K562 (cell line): Measurements from ENCODE around the gene MAPKAPK2. TPM values are rescaled to one million over a fixed set of nuclear protein-coding genes. Genes with fewer than 3 reads are reported as not detected.
A peak's percentile ranks its signal among the peaks of the same experiment; 100 is the strongest.

ENCODE experiments used
- ESRRB ChIP-seq: fragments of 250-450 bp; sonication (Bioruptor Pico); IDR thresholded peaks from 2 replicates; pipeline ENCODE4 v1.5.0; 2020; ENCODE audit warnings: mild to moderate bottlenecking, moderate library complexity, borderline replicate concordance
- FIP1L1 ChIP-seq: fragments of 200-400 bp; formaldehyde crosslinking; IDR thresholded peaks from 2 replicates; pipeline ENCODE4 v1.6.1; 2018; ENCODE audit warnings: mild to moderate bottlenecking, low read depth, low read length; ENCODE audit not compliant: poor library complexity, severe bottlenecking
- MCM5 ChIP-seq: fragments of 450-650 bp; IDR thresholded peaks from 2 replicates; pipeline ENCODE4 v1.6.1; 2016; ENCODE audit warnings: low read depth
- MCM7 ChIP-seq, 2 experiments: fragments of 450-650 bp; IDR thresholded peaks; 2 replicates each; pipeline ENCODE4 v1.6.1; 2016 to 2018
- MYC ChIP-seq, 2 experiments: fragments of 250-450 bp in 1 of 2; sonication (Bioruptor Pico) in 1 of 2; IDR thresholded peaks; 2 replicates each; pipeline versions ENCODE4 v1.5.1 to v1.6.1; 2012 to 2021; ENCODE audit warnings: low read depth in 2 of 2, borderline replicate concordance in 1 of 2, improper control_type of control experiment in 1 of 2, low read length in 1 of 2, mild to moderate bottlenecking in 1 of 2, moderate library complexity in 1 of 2
- NEUROD1 ChIP-seq: fragments of 150-350 bp; IDR thresholded peaks from 2 replicates; pipeline ENCODE4 v1.6.1; 2014; ENCODE audit warnings: borderline replicate concordance, low read length, low read depth; ENCODE audit not compliant: partially characterized antibody
- RFX5 ChIP-seq: IDR thresholded peaks from 2 replicates; pipeline ENCODE4 v1.6.1; 2011; ENCODE audit warnings: low read depth, mild to moderate bottlenecking, improper control_type of control experiment, low read length
- SREBF2 ChIP-seq: sonication (generic); formaldehyde crosslinking; IDR thresholded peaks from 2 replicates; pipeline ENCODE4 v1.4.0; 2020; ENCODE audit warnings: mild to moderate bottlenecking, missing genetic modification reagents
- TCF3 ChIP-seq: sonication (generic); formaldehyde crosslinking; IDR thresholded peaks from 2 replicates; pipeline ENCODE4 v1.4.0; 2020; ENCODE audit warnings: mild to moderate bottlenecking, missing genetic modification reagents
- TCF7L2 ChIP-seq: fragments of 150-350 bp; IDR thresholded peaks from 2 replicates; pipeline ENCODE4 v1.6.1; 2016; ENCODE audit warnings: low read depth, mild to moderate bottlenecking, low read length, moderate library complexity
- ZNF589 ChIP-seq: fragments of 200-800 bp; sonication (Bioruptor generic); IDR thresholded peaks from 2 replicates; pipeline ENCODE4 v1.6.1; 2016; ENCODE audit warnings: low read depth, missing genetic modification characterization, missing compliant biosample characterization
- ZNF696 ChIP-seq: fragments of 250-450 bp; sonication (Bioruptor Pico); conservative IDR thresholded peaks from 2 replicates; pipeline ENCODE4 v1.4.0; 2020; ENCODE audit warnings: mild to moderate bottlenecking, moderate library complexity
- polyA plus RNA-seq, 8 experiments: library from polyadenylated mRNA; depleted of rRNA in 4 of 8; stranded (reverse) in 5 of 8; unstranded in 3 of 8; fragments of >200 nt; fragmentation: Nextera tagmentation in 2 of 8; fragmentation: Illumina TruSeq in 1 of 8; extraction: Ambion mirVana in 2 of 8; extraction: Trizol in 1 of 8; gene quantifications; 2 replicates each; pipeline versions ENCODE4 v1.2.1 to v1.2.3, GENCODE V29; 2011 to 2014; ENCODE audit warnings: inconsistent platforms in 1 of 8, missing spikeins in 1 of 8
- total RNA-seq, 7 experiments: library from RNA; depleted of rRNA in 6 of 7; stranded (reverse); fragments of >200 nt in 6 of 7; fragmentation: Illumina TruSeq in 2 of 7; extraction: Trizol in 2 of 7; gene quantifications; 2 replicates each; pipeline versions ENCODE4 v1.2.1 to v1.2.3, GENCODE V29; 2011 to 2021; ENCODE audit warnings: low replicate concordance in 1 of 7
- TF ChIP-seq, protein P1 (sequence below): sonication (generic); formaldehyde crosslinking; IDR thresholded peaks from 2 replicates; pipeline ENCODE4 v1.8.0; 2023; ENCODE audit warnings: mild to moderate bottlenecking, missing genetic modification reagents
- TF ChIP-seq, protein P2 (sequence below): fragments of 250-450 bp; sonication (Bioruptor Pico); IDR thresholded peaks from 2 replicates; pipeline ENCODE4 v1.5.0; 2022; ENCODE audit warnings: mild to moderate bottlenecking
- TF ChIP-seq, protein P3 (sequence below): fragments of 450-650 bp; formaldehyde crosslinking; conservative IDR thresholded peaks from 2 replicates; pipeline ENCODE4 v1.4.0; 2022; ENCODE audit warnings: mild to moderate bottlenecking, missing genetic modification characterization
- TF ChIP-seq, protein P4 (sequence below): fragments of 250-450 bp; sonication (Bioruptor Pico); IDR thresholded peaks from 2 replicates; pipeline ENCODE4 v1.8.0; 2021; ENCODE audit warnings: mild to moderate bottlenecking, moderate library complexity
- TF ChIP-seq, protein P5 (sequence below): IDR thresholded peaks from 2 replicates; pipeline ENCODE4 v1.6.1; 2011; ENCODE audit not compliant: insufficient read length; ENCODE audit errors: extremely low read depth

The MAPKAPK2 gene
- total and polyA plus RNA-seq, 9 of the 15 experiments (the other 6 are each of a cell fraction or from before 2014, with no cell fraction given) = 0.63 to 94.2 (median 52.1) TPM

DNA sequence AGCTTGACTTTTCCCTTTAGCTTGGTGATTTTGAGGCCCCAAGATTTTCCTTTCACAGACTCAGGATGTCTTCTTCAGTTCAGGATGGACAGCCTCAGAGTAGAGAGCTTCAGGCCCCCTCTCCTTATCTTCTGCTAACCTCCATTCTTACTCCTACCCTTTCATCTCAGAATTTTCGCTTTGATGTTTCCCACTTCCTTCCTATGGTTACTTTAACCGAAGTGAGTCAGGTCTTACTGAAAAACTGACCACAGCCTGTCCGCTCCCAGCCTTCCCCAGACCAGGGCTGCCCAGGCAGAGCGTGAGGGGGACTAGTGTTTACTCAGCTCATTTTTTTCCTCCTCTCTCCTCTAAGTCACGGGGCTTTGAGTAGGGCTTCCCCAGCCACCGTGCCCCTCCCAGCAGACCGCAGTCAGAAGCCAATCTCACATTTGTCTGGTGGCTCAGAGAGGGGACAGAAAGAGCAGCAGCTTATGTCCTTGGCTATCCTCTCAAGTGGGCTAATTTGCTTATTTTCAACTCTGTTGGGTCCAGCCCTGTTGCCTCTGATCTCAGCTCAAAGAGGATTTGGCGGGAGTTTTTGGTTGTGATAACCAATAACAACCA, 81.6 kb downstream of the MAPKAPK2 start (continued):
- TF ChIP-seq MCM5 (no peak), MCM7 (IDR thresholded peaks at IDR 0.05) (no peak), ZNF696 (CRISPR knock-in tag) (no peak), NEUROD1 (peak; percentile 64), ESRRB (CRISPR knock-in tag) (no peak), SREBF2 (CRISPR knock-in tag) (no peak), TCF7L2 (peak; percentile 80), FIP1L1 (no peak), RFX5 (no peak), ZNF589 (no peak; the same call in 1 of the 2 replicates), MYC (IDR thresholded peaks at IDR 0.05; ENCODE audit: low read depth, low read length) (no peak), MYC (CRISPR knock-in tag; IDR thresholded peaks at IDR 0.05; ENCODE audit: borderline replicate concordance, low read depth) (no peak), TCF3 (CRISPR knock-in tag) (peak; percentile 79)
- TF ChIP-seq, protein P1, sequence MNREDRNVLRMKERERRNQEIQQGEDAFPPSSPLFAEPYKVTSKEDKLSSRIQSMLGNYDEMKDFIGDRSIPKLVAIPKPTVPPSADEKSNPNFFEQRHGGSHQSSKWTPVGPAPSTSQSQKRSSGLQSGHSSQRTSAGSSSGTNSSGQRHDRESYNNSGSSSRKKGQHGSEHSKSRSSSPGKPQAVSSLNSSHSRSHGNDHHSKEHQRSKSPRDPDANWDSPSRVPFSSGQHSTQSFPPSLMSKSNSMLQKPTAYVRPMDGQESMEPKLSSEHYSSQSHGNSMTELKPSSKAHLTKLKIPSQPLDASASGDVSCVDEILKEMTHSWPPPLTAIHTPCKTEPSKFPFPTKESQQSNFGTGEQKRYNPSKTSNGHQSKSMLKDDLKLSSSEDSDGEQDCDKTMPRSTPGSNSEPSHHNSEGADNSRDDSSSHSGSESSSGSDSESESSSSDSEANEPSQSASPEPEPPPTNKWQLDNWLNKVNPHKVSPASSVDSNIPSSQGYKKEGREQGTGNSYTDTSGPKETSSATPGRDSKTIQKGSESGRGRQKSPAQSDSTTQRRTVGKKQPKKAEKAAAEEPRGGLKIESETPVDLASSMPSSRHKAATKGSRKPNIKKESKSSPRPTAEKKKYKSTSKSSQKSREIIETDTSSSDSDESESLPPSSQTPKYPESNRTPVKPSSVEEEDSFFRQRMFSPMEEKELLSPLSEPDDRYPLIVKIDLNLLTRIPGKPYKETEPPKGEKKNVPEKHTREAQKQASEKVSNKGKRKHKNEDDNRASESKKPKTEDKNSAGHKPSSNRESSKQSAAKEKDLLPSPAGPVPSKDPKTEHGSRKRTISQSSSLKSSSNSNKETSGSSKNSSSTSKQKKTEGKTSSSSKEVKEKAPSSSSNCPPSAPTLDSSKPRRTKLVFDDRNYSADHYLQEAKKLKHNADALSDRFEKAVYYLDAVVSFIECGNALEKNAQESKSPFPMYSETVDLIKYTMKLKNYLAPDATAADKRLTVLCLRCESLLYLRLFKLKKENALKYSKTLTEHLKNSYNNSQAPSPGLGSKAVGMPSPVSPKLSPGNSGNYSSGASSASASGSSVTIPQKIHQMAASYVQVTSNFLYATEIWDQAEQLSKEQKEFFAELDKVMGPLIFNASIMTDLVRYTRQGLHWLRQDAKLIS (CRISPR knock-in tag) = no peak
- TF ChIP-seq, protein P2, sequence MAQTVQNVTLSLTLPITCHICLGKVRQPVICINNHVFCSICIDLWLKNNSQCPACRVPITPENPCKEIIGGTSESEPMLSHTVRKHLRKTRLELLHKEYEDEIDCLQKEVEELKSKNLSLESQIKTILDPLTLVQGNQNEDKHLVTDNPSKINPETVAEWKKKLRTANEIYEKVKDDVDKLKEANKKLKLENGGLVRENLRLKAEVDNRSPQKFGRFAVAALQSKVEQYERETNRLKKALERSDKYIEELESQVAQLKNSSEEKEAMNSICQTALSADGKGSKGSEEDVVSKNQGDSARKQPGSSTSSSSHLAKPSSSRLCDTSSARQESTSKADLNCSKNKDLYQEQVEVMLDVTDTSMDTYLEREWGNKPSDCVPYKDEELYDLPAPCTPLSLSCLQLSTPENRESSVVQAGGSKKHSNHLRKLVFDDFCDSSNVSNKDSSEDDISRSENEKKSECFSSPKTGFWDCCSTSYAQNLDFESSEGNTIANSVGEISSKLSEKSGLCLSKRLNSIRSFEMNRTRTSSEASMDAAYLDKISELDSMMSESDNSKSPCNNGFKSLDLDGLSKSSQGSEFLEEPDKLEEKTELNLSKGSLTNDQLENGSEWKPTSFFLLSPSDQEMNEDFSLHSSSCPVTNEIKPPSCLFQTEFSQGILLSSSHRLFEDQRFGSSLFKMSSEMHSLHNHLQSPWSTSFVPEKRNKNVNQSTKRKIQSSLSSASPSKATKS (CRISPR knock-in tag) = no peak
- TF ChIP-seq, protein P3, sequence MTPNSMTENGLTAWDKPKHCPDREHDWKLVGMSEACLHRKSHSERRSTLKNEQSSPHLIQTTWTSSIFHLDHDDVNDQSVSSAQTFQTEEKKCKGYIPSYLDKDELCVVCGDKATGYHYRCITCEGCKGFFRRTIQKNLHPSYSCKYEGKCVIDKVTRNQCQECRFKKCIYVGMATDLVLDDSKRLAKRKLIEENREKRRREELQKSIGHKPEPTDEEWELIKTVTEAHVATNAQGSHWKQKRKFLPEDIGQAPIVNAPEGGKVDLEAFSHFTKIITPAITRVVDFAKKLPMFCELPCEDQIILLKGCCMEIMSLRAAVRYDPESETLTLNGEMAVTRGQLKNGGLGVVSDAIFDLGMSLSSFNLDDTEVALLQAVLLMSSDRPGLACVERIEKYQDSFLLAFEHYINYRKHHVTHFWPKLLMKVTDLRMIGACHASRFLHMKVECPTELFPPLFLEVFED (CRISPR knock-in tag) = peak; percentile 48; the same call in 1 of the 2 replicates
- TF ChIP-seq, protein P4, sequence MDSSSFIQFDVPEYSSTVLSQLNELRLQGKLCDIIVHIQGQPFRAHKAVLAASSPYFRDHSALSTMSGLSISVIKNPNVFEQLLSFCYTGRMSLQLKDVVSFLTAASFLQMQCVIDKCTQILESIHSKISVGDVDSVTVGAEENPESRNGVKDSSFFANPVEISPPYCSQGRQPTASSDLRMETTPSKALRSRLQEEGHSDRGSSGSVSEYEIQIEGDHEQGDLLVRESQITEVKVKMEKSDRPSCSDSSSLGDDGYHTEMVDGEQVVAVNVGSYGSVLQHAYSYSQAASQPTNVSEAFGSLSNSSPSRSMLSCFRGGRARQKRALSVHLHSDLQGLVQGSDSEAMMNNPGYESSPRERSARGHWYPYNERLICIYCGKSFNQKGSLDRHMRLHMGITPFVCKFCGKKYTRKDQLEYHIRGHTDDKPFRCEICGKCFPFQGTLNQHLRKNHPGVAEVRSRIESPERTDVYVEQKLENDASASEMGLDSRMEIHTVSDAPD (CRISPR knock-in tag) = no peak
- TF ChIP-seq, protein P5, sequence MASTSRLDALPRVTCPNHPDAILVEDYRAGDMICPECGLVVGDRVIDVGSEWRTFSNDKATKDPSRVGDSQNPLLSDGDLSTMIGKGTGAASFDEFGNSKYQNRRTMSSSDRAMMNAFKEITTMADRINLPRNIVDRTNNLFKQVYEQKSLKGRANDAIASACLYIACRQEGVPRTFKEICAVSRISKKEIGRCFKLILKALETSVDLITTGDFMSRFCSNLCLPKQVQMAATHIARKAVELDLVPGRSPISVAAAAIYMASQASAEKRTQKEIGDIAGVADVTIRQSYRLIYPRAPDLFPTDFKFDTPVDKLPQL = no peak
